Testis (tissue), 3 donors: ENCODE data around the gene PBX1. TPM values are rescaled to one million over a fixed set of nuclear protein-coding genes. Genes with fewer than 3 reads are reported as not detected.

Source experiments
- DNase-seq: peaks from one replicate; pipeline ENCODE4 v3.0.0-alpha.2; 2019
- H3K27ac ChIP-seq, 2 donors: fragments of 200-600 bp; sonication (generic); one replicate each; pipeline ENCODE4 v1.5.1; 2019
- H3K27me3 ChIP-seq: fragments of 200-600 bp; sonication (generic); one replicate; pipeline ENCODE4 v1.5.1; 2019
- H3K36me3 ChIP-seq: fragments of 200-600 bp; sonication (generic); one replicate; pipeline ENCODE4 v1.5.1; 2017; ENCODE audit warnings: low read depth; ENCODE audit errors: missing control alignments
- H3K4me1 ChIP-seq: fragments of 200-600 bp; sonication (generic); one replicate; pipeline ENCODE4 v1.5.1; 2019
- H3K4me3 ChIP-seq, 2 donors: fragments of 200-600 bp; sonication (generic); one replicate each; pipeline ENCODE4 v1.5.1; 2017 to 2019
- H3K9me3 ChIP-seq: fragments of 200-600 bp; sonication (generic); one replicate; pipeline ENCODE4 v1.5.1; 2017
- CTCF ChIP-seq, 3 experiments: fragments of 450-650 bp in 2 of 3; fragments of 200-600 bp in 1 of 3; sonication (generic) in 1 of 3; IDR thresholded peaks; one replicate each; pipeline ENCODE4 v1.5.1; 2016 to 2019; ENCODE audit warnings: antibody characterized with exemption in 3 of 3, mild to moderate bottlenecking in 2 of 3, moderate library complexity in 1 of 3
- POLR2A ChIP-seq: fragments of 450-650 bp; IDR thresholded peaks from one replicate; pipeline ENCODE4 v1.6.1; 2017; ENCODE audit warnings: antibody characterized with exemption, mild to moderate bottlenecking, moderate library complexity
- WGBS, 2 donors: methylation state at CpG; one replicate each; pipeline ENCODE4 v1.1.5; 2018; 5-methylcytosine and 5-hydroxymethylcytosine counted together
- intact Hi-C: fragments of 100-400 bp; cut with DNase I; formaldehyde crosslinking; loops from one replicate; pipeline ENCODE4 v1.15.1; 2023; ENCODE audit warnings: low total_unique reads
- polyA plus RNA-seq: library from polyadenylated mRNA; stranded (reverse); fragments of 350-450 nt; fragmentation: Illumina TruSeq; extraction: RNeasy Lipid Tissue Mini Kit (QIAGEN cat#74804); gene quantifications from one replicate; pipeline ENCODE4 v1.2.3, GENCODE V29; 2014; ENCODE audit warnings: low read depth, low replicate concordance; ENCODE audit not compliant: insufficient read depth
- total RNA-seq, 2 donors: library from RNA; depleted of rRNA; stranded (reverse); fragments of >200 nt; gene quantifications; one replicate each; pipeline ENCODE4 v1.2.3, GENCODE V29; 2016

PBX1 gene
- total and polyA plus RNA-seq, 3 donors from 2014 or later: 20.2 to 25.0 (median 20.3) TPM

DNA sequence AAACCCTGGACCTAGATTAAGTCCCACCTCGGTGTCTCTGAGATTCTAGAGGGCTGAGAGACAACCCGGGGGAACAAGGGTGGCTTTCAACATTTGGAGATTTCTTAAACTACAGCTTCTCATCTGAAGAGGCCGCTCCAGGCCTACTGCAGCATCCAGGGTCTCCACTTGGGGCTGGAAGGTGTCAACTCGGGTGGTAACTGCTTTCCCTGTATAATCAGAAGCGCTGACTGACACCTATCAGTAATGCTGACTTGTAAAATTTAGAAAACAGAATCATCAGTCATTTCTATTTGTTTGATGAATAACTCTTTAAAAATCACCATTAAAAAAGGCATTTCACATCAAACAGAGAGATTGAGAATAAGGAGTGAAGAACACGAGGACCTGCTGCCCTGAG lies 226.0 kb downstream of the PBX1 start:
- no peak for DNase-seq
- H3K27me3 ChIP-seq: no peaks in the 10 kb centered on the region
- intact Hi-C loops: no loop called here
- H3K27ac ChIP-seq: no peak overlapping the region
- TF ChIP-seq POLR2A (no peak), CTCF (IDR thresholded peaks at IDR 0.05) (no peak)
- H3K4me3 ChIP-seq: no peak overlapping the region
- H3K9me3 ChIP-seq: no peaks in the 10 kb centered on the region
- 90 to 92% methylated on average over 6 of the region's 6 CpGs for WGBS, 2 donors
- no peaks in the 10 kb centered on the region for H3K36me3 ChIP-seq
- peaks cover 33% of the 10 kb centered on the region for H3K4me1 ChIP-seq

- no peak for TF ChIP-seq POLR2A
- TF ChIP-seq CTCF (IDR thresholded peaks at IDR 0.05): no peak
- DNase-seq: no peak
- H3K4me1 ChIP-seq: peaks cover 30% of the 10 kb centered on the region
Measured at GRCh38 chr1:164785841-164786534, 227.0 kb downstream of the PBX1 start.

DNA sequence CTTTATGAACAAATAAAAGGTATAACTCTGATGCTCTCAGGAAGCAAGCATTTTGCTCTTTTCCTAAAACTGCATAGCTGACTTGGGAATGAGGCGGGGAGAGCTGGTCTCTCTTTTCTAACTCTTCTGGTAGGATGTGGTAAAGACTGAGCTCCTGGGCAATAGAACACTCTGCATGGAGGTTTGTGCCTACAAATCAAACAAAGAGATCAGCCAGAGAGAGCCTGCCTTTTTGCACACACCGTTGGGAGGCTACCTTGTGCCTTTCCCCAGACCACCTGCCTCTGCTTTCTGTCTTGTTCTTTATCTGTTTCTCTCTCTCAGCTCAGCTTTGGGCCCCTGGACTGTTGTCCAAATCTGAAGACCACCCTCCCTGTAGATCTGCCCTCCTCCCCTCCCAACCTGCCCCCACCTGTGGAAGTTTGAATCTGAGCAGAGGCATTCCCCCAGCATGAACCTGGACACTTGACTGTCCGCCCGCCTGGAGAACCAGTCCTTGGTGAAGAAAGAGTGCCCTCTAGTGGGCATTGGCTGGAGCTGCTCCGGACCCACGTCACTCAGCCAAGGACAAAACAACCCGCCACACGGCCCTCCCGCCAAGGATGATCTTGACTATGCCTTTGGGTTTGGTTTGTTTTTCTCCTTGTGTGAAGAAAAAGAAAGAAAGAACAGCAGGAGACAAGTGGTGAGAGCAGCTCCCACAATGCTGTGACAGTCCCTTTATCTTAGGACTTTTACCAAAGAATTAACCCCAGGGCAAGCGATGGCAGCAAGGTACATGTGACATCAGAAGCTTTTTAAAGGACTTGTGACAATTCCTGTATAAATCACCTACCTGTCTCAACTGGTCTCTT lies 228.2 kb downstream of the PBX1 start:
- peak; percentile 89 for DNase-seq

More at GRCh38 chr1:164785841-164786534, 227.0 kb downstream of the PBX1 start:
- H3K27ac ChIP-seq: no peak overlapping the region
- intact Hi-C loops: no loop called here
- H3K36me3 ChIP-seq: no peaks in the 10 kb centered on the region
- no peak overlapping the region for H3K4me3 ChIP-seq
- H3K27me3 ChIP-seq: no peaks in the 10 kb centered on the region
- no peaks in the 10 kb centered on the region for H3K9me3 ChIP-seq
- 73 to 83% methylated on average over 6 of the region's 6 CpGs for WGBS, 2 donors

DNA sequence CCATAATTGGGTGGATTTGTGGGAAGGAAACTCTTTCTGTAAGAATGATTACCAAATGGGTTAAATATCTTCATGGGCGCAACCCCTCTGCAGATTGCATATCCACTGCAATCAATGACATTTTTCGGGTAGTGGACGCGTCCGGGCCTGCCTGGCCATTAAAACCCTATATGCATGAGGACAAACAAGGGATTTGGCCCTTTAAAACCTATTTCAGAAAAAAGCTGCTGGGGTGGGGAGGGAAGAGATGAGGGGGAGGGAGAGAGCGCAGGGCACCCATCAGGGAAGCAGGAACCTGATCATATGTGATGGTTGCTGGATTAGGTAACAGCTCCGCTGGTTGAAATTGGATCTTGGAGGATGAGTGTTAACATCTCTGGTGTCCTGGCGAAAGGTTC lies 228.8 kb downstream of the PBX1 start:
- Histone ChIP-seq H3K4me1 (peaks cover 20% of the 10 kb centered on the region), H3K36me3 (no peaks in the 10 kb centered on the region), H3K9me3 (no peaks in the 10 kb centered on the region), H3K27me3 (no peaks in the 10 kb centered on the region), H3K27ac (no peak overlapping the region), H3K4me3 (no peak overlapping the region)
- intact Hi-C loops: no loop called here
- no peak for DNase-seq
- 78 to 86% methylated on average over 8 of the region's 8 CpGs for WGBS, 2 donors
- TF ChIP-seq POLR2A: no peak
- TF ChIP-seq CTCF (IDR thresholded peaks at IDR 0.05): no peak

More for the DNA sequence above, 228.2 kb downstream of the PBX1 start:
- no peak overlapping the region for H3K27ac ChIP-seq
- H3K4me1 ChIP-seq: peaks cover 20% of the 10 kb centered on the region
- no peaks in the 10 kb centered on the region for H3K9me3 ChIP-seq
- WGBS, 2 donors: 38 to 47% methylated on average over 9 to 10 of the region's 10 CpGs
- intact Hi-C loops: no loop called here
- no peaks in the 10 kb centered on the region for H3K27me3 ChIP-seq
- TF ChIP-seq POLR2A: no peak
- TF ChIP-seq CTCF (IDR thresholded peaks at IDR 0.05): peak; percentile 81 to 85 (median 85)
- H3K36me3 ChIP-seq: no peaks in the 10 kb centered on the region
- no peak overlapping the region for H3K4me3 ChIP-seq
